AG20443 (cell line): ENCODE data around the gene UVSSA.
"Not testable (repeated sequence)": the region's sequence is repeated elsewhere in the genome, so short reads cannot be mapped to it uniquely, and the experiment has no call there.

Experiments used
- DNase-seq: peaks from one replicate; pipeline ENCODE4 v3.0.0; 2012; ENCODE audit warnings: low spot score, mixed read lengths

The UVSSA gene

GRCh38 chr4:1376841-1377605, 30.0 kb downstream of the UVSSA start:
- no peak for DNase-seq

GRCh38 chr4:1377606-1378261, 30.7 kb downstream of the UVSSA start:
- no peak for DNase-seq

DNA sequence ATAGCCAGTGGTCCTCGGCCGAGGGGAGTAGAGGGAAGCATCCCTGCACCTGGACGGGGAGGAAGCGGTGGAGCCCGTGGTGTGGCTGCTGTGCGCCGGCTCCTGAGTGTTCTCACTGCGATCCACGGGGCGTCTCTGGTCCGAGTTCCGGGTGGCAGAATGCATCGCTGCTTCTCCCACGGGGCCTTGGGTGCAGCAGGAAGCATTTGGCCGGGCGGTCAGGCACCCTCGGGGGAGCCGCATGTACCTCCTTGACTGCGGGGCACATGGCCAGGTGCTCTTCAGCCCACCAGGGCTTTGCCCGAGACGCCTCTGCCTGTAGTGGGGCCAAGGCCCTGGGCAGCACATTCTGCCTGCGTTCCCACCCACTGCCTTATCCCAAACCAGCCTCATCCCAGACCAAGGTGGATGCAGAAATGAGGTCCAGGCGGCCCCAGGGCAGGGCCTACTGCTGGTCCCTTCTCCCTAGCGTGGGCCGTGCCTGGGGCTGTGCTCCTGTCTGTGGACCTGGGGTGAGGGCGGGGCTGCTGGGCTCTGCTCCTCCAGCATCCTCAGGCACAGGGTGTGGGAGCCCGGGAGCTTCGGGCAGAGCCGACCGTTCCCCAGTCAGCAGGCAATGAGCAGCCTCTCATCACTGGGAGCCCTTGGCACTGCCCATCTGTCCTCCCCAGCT, 31.7 kb downstream of the UVSSA start:
- DNase-seq, result no peak

DNA sequence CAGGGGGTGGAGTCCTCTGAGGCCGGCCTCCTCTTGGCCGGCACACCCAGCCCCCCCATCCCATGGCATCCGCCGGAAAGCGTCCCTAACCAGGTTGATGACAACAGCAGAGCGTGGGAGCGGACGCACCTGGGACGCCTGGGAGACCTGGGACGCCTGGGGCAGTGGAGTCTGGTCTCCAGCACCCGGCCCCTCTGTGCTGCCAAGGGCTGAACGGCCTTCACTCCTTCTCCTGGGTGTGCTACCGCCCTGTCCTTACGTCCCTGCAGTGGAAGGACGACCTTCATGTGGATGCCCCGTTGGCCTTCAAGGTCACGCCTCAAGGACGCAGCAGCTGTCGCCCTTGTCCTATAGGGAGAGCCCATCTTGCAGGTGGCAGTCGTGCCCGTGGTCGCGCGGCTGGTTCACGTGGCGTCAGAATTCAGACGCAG, 32.4 kb downstream of the UVSSA start:
- DNase-seq, result no peak

DNA sequence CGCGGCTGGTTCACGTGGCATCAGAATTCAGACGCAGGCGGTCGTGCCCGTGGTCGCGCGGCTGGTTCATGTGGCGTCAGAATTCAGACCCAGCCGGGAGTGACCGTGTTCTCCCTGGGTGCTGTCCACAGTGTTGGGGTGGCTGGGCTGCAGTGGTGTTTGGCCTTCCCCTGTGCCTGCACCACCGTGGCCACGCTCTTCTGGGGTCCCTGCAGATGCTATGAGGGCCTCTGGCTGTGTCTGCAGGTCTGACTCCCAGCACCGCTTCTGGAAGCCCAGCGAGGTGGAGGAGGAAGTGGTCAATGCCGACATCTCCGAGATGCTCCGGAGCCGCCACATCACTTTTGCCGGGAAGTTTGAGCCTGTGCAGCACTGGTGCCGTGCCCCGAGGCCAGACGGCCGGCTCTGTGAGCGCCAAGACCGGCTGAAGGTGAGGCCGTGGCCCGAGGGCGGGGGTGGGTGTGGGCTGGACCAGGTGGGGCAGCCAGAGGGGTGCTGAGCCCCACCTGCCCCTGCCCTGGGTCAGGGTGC, 32.9 kb downstream of the UVSSA start:
- no peak for DNase-seq

- no peak for DNase-seq
Measured at GRCh38 chr4:1380368-1381151, 33.6 kb downstream of the UVSSA start.

GRCh38 chr4:1381181-1381621, 34.2 kb downstream of the UVSSA start:
- no peak for DNase-seq

GRCh38 chr4:1381944-1382541, 35.0 kb downstream of the UVSSA start:
- no peak for DNase-seq

- DNase-seq, result no peak
Measured at GRCh38 chr4:1382776-1383727, 36.0 kb downstream of the UVSSA start.

DNA sequence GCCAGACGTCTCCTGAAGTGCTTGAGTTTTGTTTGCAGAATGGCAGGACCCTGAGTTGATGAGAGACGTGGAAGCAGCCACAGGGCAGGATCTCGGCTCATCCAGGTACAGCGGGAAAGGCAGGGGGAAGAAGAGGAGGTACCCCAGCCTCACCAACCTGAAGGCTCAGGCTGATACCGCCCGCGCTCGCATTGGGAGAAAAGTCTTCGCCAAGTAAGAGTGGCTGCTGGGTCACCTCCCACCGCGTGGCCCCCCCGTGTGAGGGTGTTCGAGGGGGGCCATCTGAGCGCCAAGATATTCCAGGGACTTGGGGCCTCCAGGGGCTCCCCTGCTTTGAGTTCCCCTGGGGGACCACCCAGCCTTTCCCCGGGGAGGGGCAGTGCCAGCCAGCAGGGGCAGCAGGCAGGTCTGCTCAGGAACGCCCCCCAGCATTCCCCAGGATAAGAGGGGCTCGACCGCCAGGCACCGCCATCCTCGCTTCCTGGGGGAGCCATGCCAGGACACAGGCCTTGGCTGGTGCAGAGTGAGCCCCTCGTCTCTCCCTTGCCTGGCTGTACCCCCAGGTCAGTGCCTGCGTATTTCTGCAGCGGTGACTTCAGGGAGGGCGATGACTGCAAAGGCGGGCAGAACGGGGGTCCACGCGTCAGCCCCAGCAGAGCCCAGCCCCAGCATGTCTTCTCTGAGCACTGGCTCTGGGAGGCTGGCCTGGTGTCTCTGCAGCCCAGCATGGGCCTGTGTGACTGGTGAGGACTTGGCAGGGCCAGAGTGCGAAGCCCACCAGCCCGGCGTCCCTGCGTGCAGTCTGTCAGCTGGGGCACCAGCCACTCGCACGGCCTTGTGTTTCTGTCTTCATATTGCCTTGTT, 37.0 kb downstream of the UVSSA start:
- DNase-seq, result no peak

GRCh38 chr4:1384675-1385372, 37.8 kb downstream of the UVSSA start:
- DNase-seq, result no peak

DNA sequence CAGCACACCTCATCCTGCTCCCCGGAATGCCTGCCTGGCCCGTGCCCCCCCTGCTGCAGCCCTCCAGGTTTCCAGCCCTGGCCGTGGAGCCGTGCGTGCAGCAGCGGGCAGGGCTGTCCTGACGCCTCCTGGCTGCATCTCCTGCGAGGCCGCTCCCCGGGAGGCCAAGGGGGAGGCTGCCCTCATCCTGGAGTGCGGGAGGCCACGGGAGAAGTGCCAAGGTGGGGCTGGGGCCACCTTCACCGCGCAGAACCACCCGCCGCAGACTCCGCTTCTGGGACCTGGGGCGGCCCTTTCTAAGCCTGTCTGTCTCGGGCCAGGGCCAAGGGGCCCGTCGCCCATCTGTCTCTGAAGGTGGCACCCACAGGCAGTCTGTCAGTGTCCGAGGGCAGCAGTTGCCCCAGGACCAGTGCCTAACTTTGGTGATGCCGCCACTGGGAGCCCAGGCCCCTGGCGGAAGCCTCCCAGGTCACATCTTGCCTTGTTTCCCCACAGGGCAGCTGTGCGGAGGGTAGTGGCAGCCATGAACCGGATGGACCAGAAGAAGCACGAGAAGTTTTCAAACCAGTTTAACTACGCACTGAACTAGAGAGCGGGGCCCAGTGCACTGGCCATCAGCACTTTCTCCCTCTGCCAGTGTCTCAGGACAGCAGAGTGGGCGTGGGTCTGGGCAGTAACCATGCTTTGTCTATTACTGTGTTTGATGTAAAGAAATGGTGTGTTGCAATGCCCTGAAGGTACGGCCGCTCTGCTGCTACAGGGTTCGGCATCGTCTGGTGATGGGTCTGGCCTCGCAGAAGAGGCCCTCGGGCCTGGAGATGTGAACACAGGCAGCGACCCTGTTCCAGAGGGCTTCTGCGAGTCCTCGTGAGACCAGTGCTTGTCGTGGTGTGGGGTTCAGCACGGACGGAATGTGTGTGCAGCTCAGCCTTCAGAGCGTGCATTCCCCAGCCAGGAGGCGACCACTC, 38.6 kb downstream of the UVSSA start:
- DNase-seq, result no peak

- DNase-seq, result not testable (repeated sequence)
Measured at GRCh38 chr4:1393363-1393762, 46.4 kb downstream of the UVSSA start.

DNA sequence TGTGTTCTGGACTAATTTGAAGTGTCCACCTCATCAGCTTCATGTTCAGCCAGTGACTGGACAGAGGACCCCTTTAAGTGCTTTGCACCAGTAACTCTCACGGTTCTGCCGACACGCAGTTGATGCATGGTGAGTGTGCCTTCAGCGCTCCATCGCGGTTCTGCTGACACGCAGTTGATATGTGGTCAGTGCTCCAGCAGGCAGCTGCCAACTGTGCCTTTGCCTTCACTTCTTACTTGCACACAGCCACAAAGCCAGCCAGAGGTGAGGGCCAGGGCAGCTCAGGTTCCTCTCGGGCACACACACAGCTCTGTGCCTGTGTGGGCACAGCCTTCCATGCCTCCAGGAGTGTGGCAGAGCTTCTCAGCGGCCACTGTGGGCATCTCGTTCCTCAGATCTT, 46.9 kb downstream of the UVSSA start:
- DNase-seq, result no peak

- not testable (repeated sequence) for DNase-seq
Measured at GRCh38 chr4:1394554-1395388, 47.8 kb downstream of the UVSSA start.

- not testable (repeated sequence) for DNase-seq
Measured at GRCh38 chr4:1395389-1395820, 48.4 kb downstream of the UVSSA start.
